Transverse colon (tissue), 4 donors: ENCODE measurements around the gene GSTK1. TPM values are rescaled to one million over a fixed set of nuclear protein-coding genes. Genes with fewer than 3 reads are reported as not detected.

Experiments
- DNase-seq: peaks from one replicate; pipeline ENCODE4 v3.0.0-alpha.2; 2019
- H3K27ac ChIP-seq, 4 donors: fragments of 200-600 bp; sonication (generic); 2 replicates each; pipeline ENCODE4 v1.5.1; 2016 to 2018; ENCODE audit warnings: inconsistent platforms in 4 of 4
- H3K27me3 ChIP-seq: fragments of 200-600 bp; sonication (generic); 2 replicates; pipeline ENCODE4 v1.5.1; 2017; ENCODE audit warnings: inconsistent platforms
- H3K36me3 ChIP-seq, 4 donors: fragments of 200-600 bp; sonication (generic); 2 replicates each; pipeline ENCODE4 v1.5.1; 2017 to 2019; ENCODE audit warnings: inconsistent platforms in 4 of 4
- H3K4me1 ChIP-seq, 4 donors: fragments of 200-600 bp; sonication (generic); 2 replicates each; pipeline ENCODE4 v1.5.1; 2017 to 2020; ENCODE audit warnings: inconsistent platforms in 4 of 4
- H3K4me3 ChIP-seq, 4 donors: fragments of 200-600 bp; sonication (generic); 1 replicate in 1 of 4; 2 replicates in 3 of 4; pipeline versions ENCODE4 v1.5.1 to v1.6.1; 2017 to 2019; ENCODE audit warnings: inconsistent platforms in 4 of 4
- H3K9me3 ChIP-seq, 2 donors: fragments of 200-600 bp; sonication (generic); 2 replicates each; pipeline ENCODE4 v1.5.1; 2017 to 2019; ENCODE audit warnings: inconsistent platforms in 2 of 2
- CTCF ChIP-seq, 5 experiments: fragments of 200-600 bp in 3 of 5; fragments of 450-650 bp in 2 of 5; sonication (generic) in 3 of 5; IDR thresholded peaks; 1 replicate in 2 of 5; 2 replicates in 3 of 5; pipeline ENCODE4 v1.5.1; 2016 to 2017; ENCODE audit warnings: antibody characterized with exemption in 5 of 5, inconsistent platforms in 3 of 5, mild to moderate bottlenecking in 2 of 5, moderate library complexity in 1 of 5
- EP300 ChIP-seq: sonication (generic); formaldehyde crosslinking; IDR thresholded peaks from one replicate; pipeline ENCODE4 v1.6.1; 2017; ENCODE audit warnings: antibody characterized with exemption, low read depth
- POLR2A ChIP-seq: fragments of 450-650 bp; IDR thresholded peaks from one replicate; pipeline ENCODE4 v1.6.1; 2016; ENCODE audit warnings: antibody characterized with exemption, mild to moderate bottlenecking, moderate library complexity
- POLR2AphosphoS5 ChIP-seq, 3 donors: sonication (generic); formaldehyde crosslinking; IDR thresholded peaks; one replicate each; pipeline ENCODE4 v1.6.1; 2016; ENCODE audit warnings: antibody characterized with exemption in 3 of 3
- WGBS, 2 donors: methylation state at CpG; one replicate each; pipeline ENCODE4 v1.1.5; 2018; ENCODE audit warnings: low coverage in 1 of 2; 5-methylcytosine and 5-hydroxymethylcytosine counted together
- in situ Hi-C, 4 donors: fragments of 200-750 bp; cut with MboI; loops; one replicate each; pipeline versions ENCODE4 v1.15.0 to v1.15.1; 2017; ENCODE audit warnings: low sequenced_read_pairs in 3 of 4, low pct_ligation_motif_present in 1 of 4, low pct_unique_long_range_greater_than_20kb in 1 of 4
- intact Hi-C: fragments of 100-400 bp; cut with DNase I; formaldehyde crosslinking; loops from one replicate; pipeline ENCODE4 v1.15.1; 2023; ENCODE audit warnings: low total_unique reads
- total RNA-seq, 4 donors: library from RNA; depleted of rRNA; stranded (reverse); fragments of >200 nt; gene quantifications; one replicate each; pipeline ENCODE4 v1.1.0, GENCODE V29; 2016

GSTK1 gene
- total RNA-seq, 4 donors from 2014 or later = 333 to 472 (median 376) TPM

GRCh38 chr7:143243614-143244013, 19.6 kb upstream of the GSTK1 start:
- H3K4me1 ChIP-seq = peaks cover 0 to 40% (median 13%) of the 10 kb centered on the region in 4 donors
- H3K27ac ChIP-seq = peak overlapping the region; percentile 49 to 65 (median 61)
- intact Hi-C loops = loop anchor here (5.0 kb wide), 1 partner anchor 64 kb away; no protein-coding TSS in a partner anchor
- in situ Hi-C loops = loop anchor here in 3 of 4 donors (5.0 to 10.0 kb wide), 4 partner anchors 59 to 171 kb away; partner anchors contain the start of gene EPHA1 (in 1 of the 3)
- 29 to 50% methylated on average over 1 to 3 of the region's 3 CpGs for WGBS, 2 donors
- no peak for DNase-seq
- H3K4me3 ChIP-seq = no peak overlapping the region
- no peaks in the 10 kb centered on the region for H3K36me3 ChIP-seq
- H3K27me3 ChIP-seq = no peaks in the 10 kb centered on the region
- H3K9me3 ChIP-seq = no peaks in the 10 kb centered on the region
- TF ChIP-seq CTCF (IDR thresholded peaks at IDR 0.05) = no peak
- TF ChIP-seq POLR2AphosphoS5 (IDR thresholded peaks at IDR 0.05) = no peak
- no peak for TF ChIP-seq POLR2A
- TF ChIP-seq EP300 = no peak

- no peak overlapping the region for H3K4me3 ChIP-seq
- no peak for DNase-seq
- peaks cover 0 to 48% (median 18%) of the 10 kb centered on the region in 4 donors for H3K4me1 ChIP-seq
- peak overlapping the region; percentile 49 to 65 (median 61) for H3K27ac ChIP-seq
- WGBS, 2 donors = 25 to 42% methylated on average over 1 of the region's 1 CpG
- no peaks in the 10 kb centered on the region for H3K36me3 ChIP-seq
- intact Hi-C loops = loop anchor here (5.0 kb wide), 1 partner anchor 63 kb away; no protein-coding TSS in a partner anchor
- TF ChIP-seq CTCF (IDR thresholded peaks at IDR 0.05) = no peak
- peak in 1 of 3 donors; percentile 16 for TF ChIP-seq POLR2AphosphoS5 (IDR thresholded peaks at IDR 0.05)
- TF ChIP-seq EP300 = no peak
- no peak for TF ChIP-seq POLR2A
- H3K9me3 ChIP-seq = no peaks in the 10 kb centered on the region
- no peaks in the 10 kb centered on the region for H3K27me3 ChIP-seq
- in situ Hi-C loops = loop anchor here in 3 of 4 donors (5.0 to 10.0 kb wide), 4 partner anchors 58 to 170 kb away; partner anchors contain the start of gene EPHA1 (in 1 of the 3)
Observed at GRCh38 chr7:143244321-143244720, 18.9 kb upstream of the GSTK1 start.

- peaks cover 0 to 49% (median 19%) of the 10 kb centered on the region in 4 donors for H3K4me1 ChIP-seq
- no peaks in the 10 kb centered on the region for H3K27me3 ChIP-seq
- whole genome bisulfite sequencing, 2 donors = 29 to 49% methylated on average over 3 of the region's 3 CpGs
- no peaks in the 10 kb centered on the region for H3K36me3 ChIP-seq
- H3K4me3 ChIP-seq = no peak overlapping the region
- H3K9me3 ChIP-seq = no peaks in the 10 kb centered on the region
- peak overlapping the region; percentile 45 to 65 (median 58) for H3K27ac ChIP-seq
- intact Hi-C loops (no loop called here), in situ Hi-C loops (loop anchor here in 2 of 4 donors (10.0 kb wide), 3 partner anchors 60 to 170 kb away; partner anchors contain the start of gene EPHA1 (in 1 of the 2))
- TF ChIP-seq POLR2A = no peak
- no peak for TF ChIP-seq EP300
- no peak for TF ChIP-seq CTCF (IDR thresholded peaks at IDR 0.05)
- no peak for TF ChIP-seq POLR2AphosphoS5 (IDR thresholded peaks at IDR 0.05)
- DNase-seq = no peak
Observed at GRCh38 chr7:143245123-143245522, 18.1 kb upstream of the GSTK1 start.

- no peaks in the 10 kb centered on the region for H3K27me3 ChIP-seq
- H3K4me3 ChIP-seq = no peak overlapping the region
- no peak for DNase-seq
- H3K4me1 ChIP-seq = peaks cover 0 to 43% (median 19%) of the 10 kb centered on the region in 4 donors
- no peaks in the 10 kb centered on the region for H3K9me3 ChIP-seq
- in situ Hi-C loops (loop anchor here in 2 of 4 donors (10.0 kb wide), 3 partner anchors 57 to 167 kb away; partner anchors contain the start of gene EPHA1 (in 1 of the 2)), intact Hi-C loops (no loop called here)
- no peak overlapping the region for H3K27ac ChIP-seq
- TF ChIP-seq POLR2A = no peak
- TF ChIP-seq CTCF (IDR thresholded peaks at IDR 0.05) = no peak
- TF ChIP-seq EP300 = no peak
- no peak for TF ChIP-seq POLR2AphosphoS5 (IDR thresholded peaks at IDR 0.05)
- no peaks in the 10 kb centered on the region for H3K36me3 ChIP-seq
- WGBS, 2 donors = 54 to 85% methylated on average over 1 of the region's 1 CpG
Observed at GRCh38 chr7:143247372-143247771, 15.9 kb upstream of the GSTK1 start.
